Keratinocyte (primary cell): ENCODE results near the gene ATP6V0A4. TPM values are rescaled to one million over a fixed set of nuclear protein-coding genes. Genes with fewer than 3 reads are reported as not detected.

ENCODE experiments used
- DNase-seq: peaks from one replicate; pipeline ENCODE4 v3.0.0-alpha.2; 2011; ENCODE audit warnings: low read depth, missing footprints, low spot score
- FAIRE-seq: peaks from 2 replicates; lab custom pipeline; 2011; peaks lifted over from hg19 to GRCh38; lab: Jason Lieb, UNC
- H2AFZ ChIP-seq: 2 replicates; pipeline ENCODE4 v1.6.0; 2012; ENCODE audit warnings: low read length, control low read depth, inconsistent platforms; ENCODE audit not compliant: control insufficient read depth
- H3K27ac ChIP-seq: 2 replicates; pipeline ENCODE4 v1.5.1; 2011; ENCODE audit warnings: low read length; ENCODE audit not compliant: control insufficient read depth, insufficient read depth
- H3K27me3 ChIP-seq: 3 replicates; pipeline ENCODE4 v1.6.0; 2011; ENCODE audit warnings: low read length; ENCODE audit not compliant: control insufficient read depth, insufficient read depth; ENCODE audit errors: extremely low read depth
- H3K36me3 ChIP-seq, 2 experiments: 2 replicates in 1 of 2; 3 replicates in 1 of 2; pipeline ENCODE4 v1.5.1; 2011; ENCODE audit warnings: low read length in 2 of 2, mild to moderate bottlenecking in 1 of 2; ENCODE audit not compliant: control insufficient read depth in 2 of 2, insufficient read depth in 2 of 2; ENCODE audit errors: extremely low read depth in 1 of 2
- H3K4me1 ChIP-seq: 3 replicates; pipeline ENCODE4 v1.5.1; 2011; ENCODE audit warnings: low read length; ENCODE audit not compliant: control insufficient read depth, insufficient read depth; ENCODE audit errors: extremely low read depth
- H3K4me2 ChIP-seq: 3 replicates; pipeline ENCODE4 v1.6.0; 2011; ENCODE audit warnings: low read depth, low read length; ENCODE audit not compliant: control insufficient read depth, insufficient read depth; ENCODE audit errors: extremely low read depth
- H3K4me3 ChIP-seq, 3 experiments: fragments of 200-600 bp in 1 of 3; sonication (generic) in 1 of 3; 2 replicates in 2 of 3; 3 replicates in 1 of 3; pipeline ENCODE4 v1.5.1; 2011 to 2016; ENCODE audit warnings: low read length in 3 of 3, mild to moderate bottlenecking in 3 of 3, control low read depth in 2 of 3, inconsistent platforms in 1 of 3, low read depth in 1 of 3, mixed read lengths in 1 of 3, mixed run types in 1 of 3, moderate library complexity in 1 of 3; ENCODE audit not compliant: control insufficient read depth in 2 of 3, insufficient read depth in 2 of 3; ENCODE audit errors: extremely low read depth in 1 of 3
- H3K79me2 ChIP-seq: 2 replicates; pipeline ENCODE4 v1.6.0; 2012; ENCODE audit warnings: low read length; ENCODE audit not compliant: control insufficient read depth, insufficient read depth
- H3K9ac ChIP-seq: 3 replicates; pipeline ENCODE4 v1.6.0; 2011; ENCODE audit warnings: low read length; ENCODE audit not compliant: control insufficient read depth, insufficient read depth; ENCODE audit errors: extremely low read depth
- H3K9me1 ChIP-seq: 3 replicates; pipeline ENCODE4 v1.6.0; 2011; ENCODE audit warnings: low read length; ENCODE audit not compliant: control insufficient read depth, insufficient read depth; ENCODE audit errors: extremely low read depth
- H3K9me3 ChIP-seq: 2 replicates; pipeline ENCODE4 v1.5.1; 2012; ENCODE audit warnings: low read depth, low read length; ENCODE audit not compliant: control insufficient read depth
- H4K20me1 ChIP-seq: 3 replicates; pipeline ENCODE4 v1.6.0; 2011; ENCODE audit warnings: low read length; ENCODE audit not compliant: control insufficient read depth, insufficient read depth; ENCODE audit errors: extremely low read depth
- EZH2 ChIP-seq: IDR thresholded peaks from one replicate; pipeline ENCODE4 v1.6.1; 2012; ENCODE audit warnings: inconsistent platforms, mild to moderate bottlenecking, low read length, moderate library complexity
- dilution Hi-C: fragments of 300-500 bp; cut with MboI; formaldehyde crosslinking; loops from one replicate; pipeline ENCODE4 v1.7.0; 2020; ENCODE audit warnings: low sequenced_read_pairs; ENCODE audit not compliant: extremely low pct_ligation_motif_present
- polyA plus RNA-seq, 5 experiments: library from polyadenylated mRNA; depleted of rRNA in 3 of 5; stranded (reverse) in 3 of 5; stranded (forward) in 1 of 5; unstranded in 1 of 5; fragments of >200 nt; gene quantifications; 1 replicate in 1 of 5; 2 replicates in 3 of 5; 3 replicates in 1 of 5; pipeline versions ENCODE4 v1.2.1 to v1.2.3, GENCODE V29; 2011 to 2012; ENCODE audit warnings: missing spikeins in 2 of 5, low read depth in 1 of 5, low replicate concordance in 1 of 5
- TF ChIP-seq, protein P1 (sequence below), 3 experiments: IDR thresholded peaks in 1 of 3; conservative IDR thresholded peaks in 1 of 3; optimal IDR thresholded peaks in 1 of 3; 2 replicates in 2 of 3; 3 replicates in 1 of 3; pipeline versions ENCODE3 to v1.5.1; 2011; ENCODE audit warnings: low read length in 3 of 3, mild to moderate bottlenecking in 3 of 3, moderate library complexity in 2 of 3, control low read depth in 1 of 3, inconsistent platforms in 1 of 3; ENCODE audit not compliant: insufficient read depth in 2 of 3; ENCODE audit errors: extremely low read depth in 1 of 3

ATP6V0A4 gene
- polyA plus RNA-seq, 1 donor (not counting 4 experiments of a cell fraction or from before 2014, with no cell fraction given): 0.34 TPM

DNA sequence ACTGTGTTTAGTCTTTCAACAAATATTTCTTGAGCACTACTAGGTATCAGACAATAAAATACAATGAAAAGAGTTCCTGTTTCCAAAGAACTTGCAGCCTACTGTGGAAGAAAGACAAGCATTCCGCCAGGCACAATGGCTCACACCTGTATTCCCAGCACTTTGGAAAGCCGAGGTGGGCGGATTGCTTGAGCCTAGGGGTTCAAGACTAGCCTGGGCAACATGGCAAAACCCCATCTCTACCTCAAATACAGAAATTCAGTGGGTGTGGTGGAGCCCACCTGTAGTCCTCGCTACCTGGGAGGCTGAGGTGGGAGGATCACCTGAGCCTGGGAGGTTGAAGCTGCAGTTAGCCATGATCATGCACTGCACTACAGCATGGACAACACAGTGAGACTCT, 102.9 kb downstream of the ATP6V0A4 start:
- H3K27ac ChIP-seq: no peak overlapping the region
- H4K20me1 ChIP-seq: no peaks in the 10 kb centered on the region
- H3K9me3 ChIP-seq: no peaks in the 10 kb centered on the region
- H3K4me2 ChIP-seq: no peak overlapping the region
- FAIRE-seq: no peak
- dilution Hi-C loops: no loop called here
- no peak overlapping the region for H3K4me3 ChIP-seq
- no peaks in the 10 kb centered on the region for H3K27me3 ChIP-seq
- no peak overlapping the region for H2AFZ ChIP-seq
- no peaks in the 10 kb centered on the region for H3K36me3 ChIP-seq
- H3K79me2 ChIP-seq: no peaks in the 10 kb centered on the region
- no peak overlapping the region for H3K9ac ChIP-seq
- TF ChIP-seq, protein P1, sequence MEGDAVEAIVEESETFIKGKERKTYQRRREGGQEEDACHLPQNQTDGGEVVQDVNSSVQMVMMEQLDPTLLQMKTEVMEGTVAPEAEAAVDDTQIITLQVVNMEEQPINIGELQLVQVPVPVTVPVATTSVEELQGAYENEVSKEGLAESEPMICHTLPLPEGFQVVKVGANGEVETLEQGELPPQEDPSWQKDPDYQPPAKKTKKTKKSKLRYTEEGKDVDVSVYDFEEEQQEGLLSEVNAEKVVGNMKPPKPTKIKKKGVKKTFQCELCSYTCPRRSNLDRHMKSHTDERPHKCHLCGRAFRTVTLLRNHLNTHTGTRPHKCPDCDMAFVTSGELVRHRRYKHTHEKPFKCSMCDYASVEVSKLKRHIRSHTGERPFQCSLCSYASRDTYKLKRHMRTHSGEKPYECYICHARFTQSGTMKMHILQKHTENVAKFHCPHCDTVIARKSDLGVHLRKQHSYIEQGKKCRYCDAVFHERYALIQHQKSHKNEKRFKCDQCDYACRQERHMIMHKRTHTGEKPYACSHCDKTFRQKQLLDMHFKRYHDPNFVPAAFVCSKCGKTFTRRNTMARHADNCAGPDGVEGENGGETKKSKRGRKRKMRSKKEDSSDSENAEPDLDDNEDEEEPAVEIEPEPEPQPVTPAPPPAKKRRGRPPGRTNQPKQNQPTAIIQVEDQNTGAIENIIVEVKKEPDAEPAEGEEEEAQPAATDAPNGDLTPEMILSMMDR (optimal IDR thresholded peaks at IDR 0.05 in 1 of 3, IDR thresholded peaks at IDR 0.05 in 1 of 3, conservative IDR thresholded peaks at IDR 0.05 in 1 of 3; ENCODE audit: extremely low read depth in 1 of 3, insufficient read depth in 2 of 3, low read length in 3 of 3): no peak
- TF ChIP-seq EZH2: no peak
- no peak for DNase-seq
- no peaks in the 10 kb centered on the region for H3K9me1 ChIP-seq
- no peaks in the 10 kb centered on the region for H3K4me1 ChIP-seq

DNA sequence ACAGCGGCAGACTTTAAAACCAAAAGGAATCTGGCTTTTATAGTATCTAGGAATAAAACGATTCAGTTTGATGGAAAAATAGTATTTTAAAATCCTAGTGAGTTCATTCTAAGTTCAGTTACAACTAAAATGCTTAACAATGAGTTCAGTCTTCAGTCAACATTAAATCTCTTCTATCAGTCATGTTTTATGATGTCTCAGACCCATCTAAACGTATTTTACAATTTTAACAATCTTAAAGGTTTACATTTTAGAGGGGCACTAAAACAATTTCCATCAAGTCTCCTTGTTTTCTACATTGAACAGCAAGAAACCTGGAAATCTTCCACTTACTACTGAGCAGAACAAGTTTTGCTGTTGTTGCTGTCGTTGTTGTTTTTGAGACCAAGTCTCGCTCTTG, 106.8 kb downstream of the ATP6V0A4 start:
- TF ChIP-seq, protein P1 (optimal IDR thresholded peaks at IDR 0.05 in 1 of 3, IDR thresholded peaks at IDR 0.05 in 1 of 3, conservative IDR thresholded peaks at IDR 0.05 in 1 of 3; ENCODE audit: extremely low read depth in 1 of 3, insufficient read depth in 2 of 3, low read length in 3 of 3): no peak
- no peak for TF ChIP-seq EZH2
- Histone ChIP-seq H3K27me3 (no peaks in the 10 kb centered on the region), H3K9me3 (no peaks in the 10 kb centered on the region), H2AFZ (no peak overlapping the region), H3K9me1 (no peaks in the 10 kb centered on the region), H3K36me3 (no peaks in the 10 kb centered on the region), H4K20me1 (no peaks in the 10 kb centered on the region), H3K4me3 (no peak overlapping the region), H3K27ac (no peak overlapping the region), H3K9ac (no peak overlapping the region), H3K4me2 (no peak overlapping the region), H3K79me2 (no peaks in the 10 kb centered on the region), H3K4me1 (no peaks in the 10 kb centered on the region)
- DNase-seq: no peak
- no peak for FAIRE-seq
- dilution Hi-C loops: no loop called here
